SKM-1 treated with dmso at 0.1 percent for 144 hours (cell line): ENCODE measurements around the gene IGFBP2.

Source experiments
- DNase-seq: peaks from one replicate; lab custom pipeline; 2025; ENCODE audit not compliant: unreplicated experiment; lab: John Stamatoyannopoulos, UW

IGFBP2 gene

DNA sequence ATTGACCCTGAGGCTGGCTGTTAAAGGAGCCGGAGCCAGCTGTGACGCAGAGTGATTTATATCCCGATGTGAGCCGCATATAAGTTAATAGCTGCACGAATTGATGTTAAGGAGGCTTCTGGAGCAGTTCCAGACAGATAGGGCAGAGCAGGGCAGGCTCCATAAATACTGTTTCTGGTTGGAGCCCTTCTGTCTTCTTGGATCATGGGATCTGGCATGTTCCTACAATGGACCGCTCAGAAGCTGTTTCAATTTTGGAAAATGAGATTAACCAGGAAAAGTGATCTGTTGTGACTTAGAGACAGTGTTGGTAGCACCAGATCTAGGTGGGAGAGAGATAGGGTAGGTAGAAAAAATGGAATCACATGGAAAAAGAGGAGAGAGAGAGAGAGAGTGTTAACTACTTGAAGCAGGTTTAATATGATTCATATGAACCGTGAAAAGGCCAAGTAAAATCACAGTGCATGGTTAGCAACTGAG lies 66.9 kb downstream of the IGFBP2 start:
- DNase-seq = no peak

GRCh38 chr2:216700781-216701180 lies 67.6 kb downstream of the IGFBP2 start:
- no peak for DNase-seq

GRCh38 chr2:216701544-216701943 lies 68.3 kb downstream of the IGFBP2 start:
- no peak for DNase-seq

DNA sequence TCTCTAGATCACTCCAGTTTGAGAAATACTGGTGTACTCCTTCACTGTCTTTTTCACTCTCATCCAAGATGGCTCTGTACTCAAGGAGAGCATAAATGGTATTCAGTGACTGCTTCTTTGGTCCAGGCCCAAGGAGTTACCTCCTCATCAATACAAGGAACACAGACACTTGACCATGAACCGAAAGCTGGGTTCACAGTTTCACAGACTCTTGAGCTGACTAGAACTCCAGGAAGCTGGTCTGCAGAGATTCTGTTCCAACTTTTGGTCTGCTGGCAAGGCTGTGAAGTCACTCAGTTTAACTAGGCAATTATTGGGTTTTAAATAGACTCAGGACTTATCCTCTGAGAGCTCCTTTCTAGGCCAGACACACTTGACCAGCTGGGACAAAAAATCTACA lies 69.5 kb downstream of the IGFBP2 start:
- DNase-seq = no peak

DNA sequence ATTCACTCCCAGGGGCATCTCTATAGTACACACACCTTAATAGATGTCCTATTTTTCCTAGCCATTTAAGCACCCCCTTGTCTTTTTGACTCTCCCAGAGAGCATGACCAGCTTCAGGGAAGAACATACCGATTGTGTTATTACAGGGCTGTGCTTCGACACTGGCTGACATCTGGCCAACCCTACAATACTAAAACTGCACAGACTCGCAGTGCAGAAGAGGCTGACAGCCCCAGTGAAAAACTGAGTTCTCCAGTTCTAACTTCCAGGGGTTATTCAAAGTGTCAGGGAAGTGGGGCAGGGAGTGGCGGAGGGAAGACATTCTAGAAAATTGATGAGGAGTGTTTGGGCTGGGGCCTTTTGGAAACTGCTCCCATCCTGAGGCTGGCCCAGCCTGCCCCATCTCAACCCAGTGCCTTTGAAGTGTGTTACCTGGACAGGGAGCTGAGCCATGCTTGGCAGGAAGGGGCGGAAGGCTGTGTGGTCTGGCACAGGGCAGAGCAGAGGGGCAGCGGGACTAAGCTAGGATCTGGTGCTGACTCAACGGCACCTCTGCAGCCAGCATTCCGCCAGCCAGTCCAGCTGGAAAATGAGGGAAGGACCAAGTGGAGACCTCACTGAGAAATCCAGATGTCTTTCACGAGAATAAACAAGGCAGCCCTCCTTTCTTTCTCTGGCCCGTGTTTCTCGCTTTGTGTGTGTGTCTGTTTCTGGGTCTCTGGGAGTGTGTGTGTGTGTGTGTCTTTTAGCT lies 77.5 kb downstream of the IGFBP2 start:
- no peak for DNase-seq

- DNase-seq = no peak
These were observed 78.1 kb downstream of the IGFBP2 start for GRCh38 chr2:216711348-216711747.

DNA sequence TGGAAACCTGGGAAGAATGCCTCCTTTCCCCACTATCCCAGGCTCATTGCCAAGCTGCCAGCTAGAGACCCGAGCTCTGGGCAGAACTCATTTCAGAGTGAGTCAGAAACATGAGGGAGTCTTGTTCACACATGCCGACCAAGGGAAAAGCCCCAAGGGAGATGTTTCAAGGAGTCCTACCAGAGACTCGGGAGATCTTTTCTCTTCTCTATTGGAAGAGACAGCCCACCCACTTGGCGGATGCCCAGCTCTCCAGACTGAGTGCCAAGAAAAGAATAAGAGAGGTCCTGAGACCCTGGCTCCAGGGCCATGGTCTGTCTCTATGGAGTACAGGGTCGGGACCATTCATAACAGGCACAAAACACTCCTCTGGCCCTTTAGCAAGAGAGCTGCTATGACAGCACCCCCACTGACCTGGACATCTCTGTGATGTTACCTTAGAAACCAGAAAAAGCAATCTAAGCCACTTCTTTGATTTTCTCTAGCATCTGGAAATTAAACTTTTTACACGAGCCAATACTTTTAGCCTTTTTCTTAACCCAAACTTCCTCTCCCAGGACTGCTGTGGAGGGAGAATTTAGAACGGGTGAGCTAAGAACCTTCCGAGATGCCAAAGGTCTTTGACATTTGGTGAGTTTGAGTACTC lies 80.6 kb downstream of the IGFBP2 start:
- no peak for DNase-seq
